ENCODE results near the gene PAPPA. TPM values are rescaled to one million over a fixed set of nuclear protein-coding genes. Genes with fewer than 3 reads are reported as not detected.

PAPPA gene
- total and polyA plus RNA-seq, 9 of the 15 experiments (the other 6 are each of a cell fraction or from before 2014, with no cell fraction given) = 0.06 to 0.18 (median 0.11) TPM

DNA sequence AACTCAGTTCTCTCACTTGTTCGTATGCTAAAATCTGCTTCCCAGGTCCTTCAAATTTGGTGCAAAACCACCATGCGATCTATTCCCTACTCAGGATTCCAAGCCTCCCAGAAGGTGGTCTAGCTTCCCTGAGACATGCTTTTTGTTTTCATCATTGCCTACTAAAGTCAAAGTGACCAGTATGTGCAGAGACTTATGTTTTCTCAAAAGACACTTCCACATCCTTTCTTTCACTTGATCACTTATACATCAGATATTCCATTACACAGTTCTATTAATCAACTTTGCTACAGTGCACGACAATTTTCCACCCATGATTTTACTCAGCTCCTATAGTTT, 242.1 kb downstream of the PAPPA start (continued):
- TF ChIP-seq RBFOX2 (IDR thresholded peaks at IDR 0.05; ENCODE audit: low read depth, low read length) (peak; percentile 64), ZNF212 (CRISPR knock-in tag; IDR thresholded peaks at IDR 0.05) (0 out of 2 replicates have a peak, but pooled peaks have one; percentile 11), HMGN3 (IDR thresholded peaks at IDR 0.05; ENCODE audit: borderline replicate concordance, extremely low read depth, insufficient read length, low read depth, low read length) (peak; percentile 6), HDAC8 (tag; IDR thresholded peaks at IDR 0.05) (0 out of 2 replicates have a peak, but pooled peaks have one; percentile 5), KAT7 (CRISPR knock-in tag; IDR thresholded peaks at IDR 0.05; ENCODE audit: borderline replicate concordance) (no peak), ZNF274 (IDR thresholded peaks at IDR 0.05; ENCODE audit: borderline replicate concordance, low read depth, low read length) (no peak), TGIF2 (CRISPR knock-in tag; IDR thresholded peaks at IDR 0.05) (no peak), PCBP1 (IDR thresholded peaks at IDR 0.05; ENCODE audit: low read depth, low read length, poor library complexity, severe bottlenecking) (no peak), SNRNP70 (optimal IDR thresholded peaks at IDR 0.05; ENCODE audit: low read depth, low read length) (no peak), CTBP1 (IDR thresholded peaks at IDR 0.05; ENCODE audit: borderline replicate concordance) (peak; percentile 7; the same call in 1 of the 2 replicates), POLR2H (tag; IDR thresholded peaks at IDR 0.05; ENCODE audit: low read depth) (peak; percentile 74), ELF2 (CRISPR knock-in tag; IDR thresholded peaks at IDR 0.05) (0 out of 2 replicates have a peak, but pooled peaks have one; percentile 43), BRD4 (IDR thresholded peaks at IDR 0.05) (no peak), EP400 (IDR thresholded peaks at IDR 0.05) (peak; percentile 25; the same call in 1 of the 2 replicates), TEAD2 (tag; IDR thresholded peaks at IDR 0.05) (0 out of 2 replicates have a peak, but pooled peaks have one; percentile 14), ZNF134 (CRISPR knock-in tag; conservative IDR thresholded peaks at IDR 0.05) (peak; percentile 40; the same call in 1 of the 2 replicates), TAF9B (IDR thresholded peaks at IDR 0.05; ENCODE audit: partially characterized antibody) (peak; percentile 9), ARID1B (IDR thresholded peaks at IDR 0.05) (0 out of 2 replicates have a peak, but pooled peaks have one; percentile 3)
- TF ChIP-seq, protein P1, sequence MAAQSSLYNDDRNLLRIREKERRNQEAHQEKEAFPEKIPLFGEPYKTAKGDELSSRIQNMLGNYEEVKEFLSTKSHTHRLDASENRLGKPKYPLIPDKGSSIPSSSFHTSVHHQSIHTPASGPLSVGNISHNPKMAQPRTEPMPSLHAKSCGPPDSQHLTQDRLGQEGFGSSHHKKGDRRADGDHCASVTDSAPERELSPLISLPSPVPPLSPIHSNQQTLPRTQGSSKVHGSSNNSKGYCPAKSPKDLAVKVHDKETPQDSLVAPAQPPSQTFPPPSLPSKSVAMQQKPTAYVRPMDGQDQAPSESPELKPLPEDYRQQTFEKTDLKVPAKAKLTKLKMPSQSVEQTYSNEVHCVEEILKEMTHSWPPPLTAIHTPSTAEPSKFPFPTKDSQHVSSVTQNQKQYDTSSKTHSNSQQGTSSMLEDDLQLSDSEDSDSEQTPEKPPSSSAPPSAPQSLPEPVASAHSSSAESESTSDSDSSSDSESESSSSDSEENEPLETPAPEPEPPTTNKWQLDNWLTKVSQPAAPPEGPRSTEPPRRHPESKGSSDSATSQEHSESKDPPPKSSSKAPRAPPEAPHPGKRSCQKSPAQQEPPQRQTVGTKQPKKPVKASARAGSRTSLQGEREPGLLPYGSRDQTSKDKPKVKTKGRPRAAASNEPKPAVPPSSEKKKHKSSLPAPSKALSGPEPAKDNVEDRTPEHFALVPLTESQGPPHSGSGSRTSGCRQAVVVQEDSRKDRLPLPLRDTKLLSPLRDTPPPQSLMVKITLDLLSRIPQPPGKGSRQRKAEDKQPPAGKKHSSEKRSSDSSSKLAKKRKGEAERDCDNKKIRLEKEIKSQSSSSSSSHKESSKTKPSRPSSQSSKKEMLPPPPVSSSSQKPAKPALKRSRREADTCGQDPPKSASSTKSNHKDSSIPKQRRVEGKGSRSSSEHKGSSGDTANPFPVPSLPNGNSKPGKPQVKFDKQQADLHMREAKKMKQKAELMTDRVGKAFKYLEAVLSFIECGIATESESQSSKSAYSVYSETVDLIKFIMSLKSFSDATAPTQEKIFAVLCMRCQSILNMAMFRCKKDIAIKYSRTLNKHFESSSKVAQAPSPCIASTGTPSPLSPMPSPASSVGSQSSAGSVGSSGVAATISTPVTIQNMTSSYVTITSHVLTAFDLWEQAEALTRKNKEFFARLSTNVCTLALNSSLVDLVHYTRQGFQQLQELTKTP (IDR thresholded peaks at IDR 0.05; ENCODE audit: low read depth in 1 of 2, partially characterized antibody in 2 of 2) = peak in 1 of 2 experiments; percentile 17
- TF ChIP-seq, protein P2, sequence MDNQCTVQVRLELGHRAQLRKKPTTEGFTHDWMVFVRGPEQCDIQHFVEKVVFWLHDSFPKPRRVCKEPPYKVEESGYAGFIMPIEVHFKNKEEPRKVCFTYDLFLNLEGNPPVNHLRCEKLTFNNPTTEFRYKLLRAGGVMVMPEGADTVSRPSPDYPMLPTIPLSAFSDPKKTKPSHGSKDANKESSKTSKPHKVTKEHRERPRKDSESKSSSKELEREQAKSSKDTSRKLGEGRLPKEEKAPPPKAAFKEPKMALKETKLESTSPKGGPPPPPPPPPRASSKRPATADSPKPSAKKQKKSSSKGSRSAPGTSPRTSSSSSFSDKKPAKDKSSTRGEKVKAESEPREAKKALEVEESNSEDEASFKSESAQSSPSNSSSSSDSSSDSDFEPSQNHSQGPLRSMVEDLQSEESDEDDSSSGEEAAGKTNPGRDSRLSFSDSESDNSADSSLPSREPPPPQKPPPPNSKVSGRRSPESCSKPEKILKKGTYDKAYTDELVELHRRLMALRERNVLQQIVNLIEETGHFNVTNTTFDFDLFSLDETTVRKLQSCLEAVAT (IDR thresholded peaks at IDR 0.05) = 0 out of 4 replicates have a peak, but pooled peaks of 1 of the 2 experiments have one; percentile 12
- TF ChIP-seq, protein P3, sequence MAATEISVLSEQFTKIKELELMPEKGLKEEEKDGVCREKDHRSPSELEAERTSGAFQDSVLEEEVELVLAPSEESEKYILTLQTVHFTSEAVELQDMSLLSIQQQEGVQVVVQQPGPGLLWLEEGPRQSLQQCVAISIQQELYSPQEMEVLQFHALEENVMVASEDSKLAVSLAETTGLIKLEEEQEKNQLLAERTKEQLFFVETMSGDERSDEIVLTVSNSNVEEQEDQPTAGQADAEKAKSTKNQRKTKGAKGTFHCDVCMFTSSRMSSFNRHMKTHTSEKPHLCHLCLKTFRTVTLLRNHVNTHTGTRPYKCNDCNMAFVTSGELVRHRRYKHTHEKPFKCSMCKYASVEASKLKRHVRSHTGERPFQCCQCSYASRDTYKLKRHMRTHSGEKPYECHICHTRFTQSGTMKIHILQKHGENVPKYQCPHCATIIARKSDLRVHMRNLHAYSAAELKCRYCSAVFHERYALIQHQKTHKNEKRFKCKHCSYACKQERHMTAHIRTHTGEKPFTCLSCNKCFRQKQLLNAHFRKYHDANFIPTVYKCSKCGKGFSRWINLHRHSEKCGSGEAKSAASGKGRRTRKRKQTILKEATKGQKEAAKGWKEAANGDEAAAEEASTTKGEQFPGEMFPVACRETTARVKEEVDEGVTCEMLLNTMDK (IDR thresholded peaks at IDR 0.05; ENCODE audit: borderline replicate concordance, insufficient read depth, low read depth, low read length, poor library complexity, severe bottlenecking) = no peak
